Measurements from ENCODE around the gene MRPL37. TPM values are rescaled to one million over a fixed set of nuclear protein-coding genes. Genes with fewer than 3 reads are reported as not detected.
"Not testable (repeated sequence)": the region's sequence is repeated elsewhere in the genome, so short reads cannot be mapped to it uniquely, and the experiment has no call there.

MRPL37 gene
- total RNA-seq, 1 donor from 2014 or later, result 64.1 TPM

- H3K4me1 Mint-ChIP-seq, result no peaks in the 10 kb centered on the region
- no peaks in the 10 kb centered on the region for H3K9me3 Mint-ChIP-seq
- H3K27me3 Mint-ChIP-seq, result no peaks in the 10 kb centered on the region
- DNase-seq (no peak), ATAC-seq (ENCODE audit: low read depth) (no peak)
- intact Hi-C loops (cut with micrococcal nuclease), result no loop called here
- POLR2A ChIA-PET, result no interaction called here
- TF ChIP-seq CTCF (IDR thresholded peaks at IDR 0.05), result no peak
- H3K4me3 Mint-ChIP-seq, result no peak overlapping the region
- CTCF ChIA-PET, result no interaction called here
- H3K36me3 Mint-ChIP-seq (ENCODE audit: low read depth), result peaks cover 2% of the 10 kb centered on the region
- H3K27ac Mint-ChIP-seq, result no peak overlapping the region
These were observed 27.9 kb downstream of the MRPL37 start for GRCh38 chr1:54227891-54228310.

GRCh38 chr1:54228638-54229079, 28.7 kb downstream of the MRPL37 start:
- no peak overlapping the region for H3K27ac Mint-ChIP-seq
- H3K9me3 Mint-ChIP-seq, result no peaks in the 10 kb centered on the region
- intact Hi-C loops (cut with micrococcal nuclease), result no loop called here
- POLR2A ChIA-PET, result no interaction called here
- H3K36me3 Mint-ChIP-seq (ENCODE audit: low read depth), result peaks cover 2% of the 10 kb centered on the region
- no peak for TF ChIP-seq CTCF (IDR thresholded peaks at IDR 0.05)
- no peaks in the 10 kb centered on the region for H3K4me1 Mint-ChIP-seq
- no peak for ATAC-seq (ENCODE audit: low read depth)
- no peaks in the 10 kb centered on the region for H3K27me3 Mint-ChIP-seq
- H3K4me3 Mint-ChIP-seq, result no peak overlapping the region
- CTCF ChIA-PET, result no interaction called here
- DNase-seq, result no peak

DNA sequence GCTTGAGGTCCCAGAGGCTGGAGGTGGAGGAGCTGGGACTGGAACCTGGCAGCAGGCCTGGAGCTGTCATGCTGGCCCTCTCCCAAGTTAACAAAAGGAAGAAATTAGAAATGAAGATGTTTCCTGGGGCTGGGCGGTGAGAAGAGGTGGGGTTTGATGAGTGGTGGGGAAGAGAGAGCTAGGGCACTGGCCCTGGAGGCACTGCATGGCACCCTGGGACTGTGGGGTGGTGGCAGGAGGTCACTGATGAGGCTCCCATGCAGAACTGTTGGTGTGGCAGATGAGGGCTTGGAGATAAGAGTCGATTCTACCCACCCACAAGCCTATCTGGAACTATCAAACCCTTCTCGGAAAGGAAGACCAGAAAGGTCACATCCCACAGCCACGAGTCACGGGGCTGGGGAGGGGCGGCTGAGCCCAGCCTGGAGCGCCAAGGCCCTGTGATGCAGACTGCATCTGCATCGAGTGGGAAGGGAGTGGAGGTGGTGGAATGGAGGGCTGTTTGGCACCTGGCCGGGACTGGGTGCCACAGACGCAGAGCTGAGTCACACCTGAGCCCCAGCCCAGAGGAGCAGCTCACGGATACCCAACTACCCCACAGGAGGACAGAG, 29.4 kb downstream of the MRPL37 start:
- POLR2A ChIA-PET, result no interaction called here
- no peak overlapping the region for H3K4me3 Mint-ChIP-seq

DNA sequence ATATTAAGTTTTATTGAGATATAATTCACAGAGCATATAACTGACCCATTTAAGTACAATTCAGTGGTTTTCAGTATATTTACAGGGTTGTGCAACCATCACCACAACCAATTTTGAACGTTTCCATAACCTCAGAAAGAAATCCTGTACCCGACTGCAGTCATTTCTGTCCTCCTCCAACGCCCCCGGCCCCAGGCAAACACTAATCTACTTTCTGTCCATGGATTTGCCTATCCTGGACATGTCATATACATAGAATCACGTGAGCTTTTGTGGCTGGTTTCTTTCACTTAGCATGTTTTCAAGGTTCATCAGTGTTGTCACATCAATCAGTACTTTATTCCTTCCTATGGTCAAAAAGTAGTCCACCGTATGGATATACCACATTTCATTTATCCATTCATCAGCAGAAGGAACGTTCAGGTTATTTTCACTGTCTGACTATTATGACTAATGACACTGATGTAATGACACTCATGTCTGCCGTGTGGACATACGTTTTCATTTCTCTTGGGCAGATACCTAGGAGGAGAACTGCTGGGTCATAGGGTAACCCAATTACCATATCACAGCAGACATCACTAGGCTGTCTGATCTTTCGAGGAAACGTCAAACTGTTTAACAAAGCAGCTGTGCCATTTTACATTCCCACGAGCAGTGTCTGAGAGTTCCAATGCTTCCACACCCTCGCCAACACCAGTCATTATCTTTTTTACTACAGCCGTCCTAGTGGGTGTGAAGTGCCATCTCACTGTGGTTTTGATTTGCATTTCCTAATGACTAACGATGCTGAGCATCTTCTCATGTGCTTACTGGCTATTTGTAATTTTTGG, 30.8 kb downstream of the MRPL37 start:
- no peak for TF ChIP-seq CTCF (IDR thresholded peaks at IDR 0.05)
- ChIA-PET CTCF (no interaction called here), POLR2A (no interaction called here)
- intact Hi-C loops (cut with micrococcal nuclease), result no loop called here
- DNase-seq (no peak), ATAC-seq (ENCODE audit: low read depth) (no peak)
- Mint-ChIP-seq H3K36me3 (ENCODE audit: low read depth) (no peaks in the 10 kb centered on the region), H3K4me3 (no peak overlapping the region), H3K27me3 (no peaks in the 10 kb centered on the region), H3K4me1 (no peaks in the 10 kb centered on the region), H3K27ac (no peak overlapping the region), H3K9me3 (no peaks in the 10 kb centered on the region)

More for the DNA sequence above, 29.4 kb downstream of the MRPL37 start:
- CTCF ChIA-PET, result no interaction called here
- TF ChIP-seq CTCF (IDR thresholded peaks at IDR 0.05), result no peak
- intact Hi-C loops (cut with micrococcal nuclease), result no loop called here
- Mint-ChIP-seq H3K27me3 (no peaks in the 10 kb centered on the region), H3K36me3 (ENCODE audit: low read depth) (no peaks in the 10 kb centered on the region), H3K9me3 (no peaks in the 10 kb centered on the region), H3K27ac (no peak overlapping the region), H3K4me1 (no peaks in the 10 kb centered on the region)
- DNase-seq, result no peak
- no peak for ATAC-seq (ENCODE audit: low read depth)

DNA sequence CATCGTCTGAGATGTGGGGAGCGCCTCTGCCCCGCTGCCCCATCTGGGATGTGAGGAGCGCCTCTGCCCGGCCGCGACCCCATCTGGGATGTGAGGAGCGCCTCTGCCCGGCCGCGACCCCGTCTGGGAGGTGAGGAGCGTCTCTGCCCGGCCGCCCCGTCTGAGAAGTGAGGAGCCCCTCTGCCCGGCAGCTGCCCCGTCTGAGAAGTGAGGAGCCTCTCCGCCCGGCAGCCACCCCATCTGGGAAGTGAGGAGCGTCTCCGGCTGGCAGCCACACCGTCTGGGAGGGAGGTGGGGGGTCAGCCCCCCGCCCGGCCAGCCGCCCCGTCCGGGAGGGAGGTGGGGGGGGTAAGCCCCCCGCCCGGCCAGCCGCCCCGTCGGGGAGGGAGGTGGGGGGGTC, 33.2 kb downstream of the MRPL37 start:
- CTCF ChIA-PET; DNase-seq; H3K4me1 Mint-ChIP-seq; H3K9me3 Mint-ChIP-seq; H3K4me3 Mint-ChIP-seq; H3K27me3 Mint-ChIP-seq; intact Hi-C loops (cut with micrococcal nuclease); ATAC-seq (ENCODE audit: low read depth); POLR2A ChIA-PET; H3K27ac Mint-ChIP-seq: not testable (repeated sequence)
- H3K36me3 Mint-ChIP-seq (ENCODE audit: low read depth), result peaks cover 13% of the 10 kb centered on the region

Measured in activated B cell treated with CpG ODN at 0.5 μM for 24 hours (primary cell).